Keratinocyte (primary cell): ENCODE measurements around the gene RNF207. TPM values are rescaled to one million over a fixed set of nuclear protein-coding genes. Genes with fewer than 3 reads are reported as not detected.

Source experiments
- DNase-seq: peaks from one replicate; pipeline ENCODE4 v3.0.0-alpha.2; 2011; ENCODE audit warnings: low read depth, missing footprints, low spot score
- FAIRE-seq: peaks from 2 replicates; lab custom pipeline; 2011; peaks lifted over from hg19 to GRCh38; lab: Jason Lieb, UNC
- H2AFZ ChIP-seq: 2 replicates; pipeline ENCODE4 v1.6.0; 2012; ENCODE audit warnings: low read length, control low read depth, inconsistent platforms; ENCODE audit not compliant: control insufficient read depth
- H3K27ac ChIP-seq: 2 replicates; pipeline ENCODE4 v1.5.1; 2011; ENCODE audit warnings: low read length; ENCODE audit not compliant: control insufficient read depth, insufficient read depth
- H3K27me3 ChIP-seq: 3 replicates; pipeline ENCODE4 v1.6.0; 2011; ENCODE audit warnings: low read length; ENCODE audit not compliant: control insufficient read depth, insufficient read depth; ENCODE audit errors: extremely low read depth
- H3K36me3 ChIP-seq, 2 experiments: 2 replicates in 1 of 2; 3 replicates in 1 of 2; pipeline ENCODE4 v1.5.1; 2011; ENCODE audit warnings: low read length in 2 of 2, mild to moderate bottlenecking in 1 of 2; ENCODE audit not compliant: control insufficient read depth in 2 of 2, insufficient read depth in 2 of 2; ENCODE audit errors: extremely low read depth in 1 of 2
- H3K4me1 ChIP-seq: 3 replicates; pipeline ENCODE4 v1.5.1; 2011; ENCODE audit warnings: low read length; ENCODE audit not compliant: control insufficient read depth, insufficient read depth; ENCODE audit errors: extremely low read depth
- H3K4me2 ChIP-seq: 3 replicates; pipeline ENCODE4 v1.6.0; 2011; ENCODE audit warnings: low read depth, low read length; ENCODE audit not compliant: control insufficient read depth, insufficient read depth; ENCODE audit errors: extremely low read depth
- H3K4me3 ChIP-seq, 3 experiments: fragments of 200-600 bp in 1 of 3; sonication (generic) in 1 of 3; 2 replicates in 2 of 3; 3 replicates in 1 of 3; pipeline ENCODE4 v1.5.1; 2011 to 2016; ENCODE audit warnings: low read length in 3 of 3, mild to moderate bottlenecking in 3 of 3, control low read depth in 2 of 3, inconsistent platforms in 1 of 3, low read depth in 1 of 3, mixed read lengths in 1 of 3, mixed run types in 1 of 3, moderate library complexity in 1 of 3; ENCODE audit not compliant: control insufficient read depth in 2 of 3, insufficient read depth in 2 of 3; ENCODE audit errors: extremely low read depth in 1 of 3
- H3K79me2 ChIP-seq: 2 replicates; pipeline ENCODE4 v1.6.0; 2012; ENCODE audit warnings: low read length; ENCODE audit not compliant: control insufficient read depth, insufficient read depth
- H3K9ac ChIP-seq: 3 replicates; pipeline ENCODE4 v1.6.0; 2011; ENCODE audit warnings: low read length; ENCODE audit not compliant: control insufficient read depth, insufficient read depth; ENCODE audit errors: extremely low read depth
- H3K9me1 ChIP-seq: 3 replicates; pipeline ENCODE4 v1.6.0; 2011; ENCODE audit warnings: low read length; ENCODE audit not compliant: control insufficient read depth, insufficient read depth; ENCODE audit errors: extremely low read depth
- H3K9me3 ChIP-seq: 2 replicates; pipeline ENCODE4 v1.5.1; 2012; ENCODE audit warnings: low read depth, low read length; ENCODE audit not compliant: control insufficient read depth
- H4K20me1 ChIP-seq: 3 replicates; pipeline ENCODE4 v1.6.0; 2011; ENCODE audit warnings: low read length; ENCODE audit not compliant: control insufficient read depth, insufficient read depth; ENCODE audit errors: extremely low read depth
- CTCF ChIP-seq, 3 experiments: IDR thresholded peaks in 1 of 3; conservative IDR thresholded peaks in 1 of 3; optimal IDR thresholded peaks in 1 of 3; 2 replicates in 2 of 3; 3 replicates in 1 of 3; pipeline versions ENCODE3 to v1.5.1; 2011; ENCODE audit warnings: low read length in 3 of 3, mild to moderate bottlenecking in 3 of 3, moderate library complexity in 2 of 3, control low read depth in 1 of 3, inconsistent platforms in 1 of 3; ENCODE audit not compliant: insufficient read depth in 2 of 3; ENCODE audit errors: extremely low read depth in 1 of 3
- EZH2 ChIP-seq: IDR thresholded peaks from one replicate; pipeline ENCODE4 v1.6.1; 2012; ENCODE audit warnings: inconsistent platforms, mild to moderate bottlenecking, low read length, moderate library complexity
- dilution Hi-C: fragments of 300-500 bp; cut with MboI; formaldehyde crosslinking; loops from one replicate; pipeline ENCODE4 v1.7.0; 2020; ENCODE audit warnings: low sequenced_read_pairs; ENCODE audit not compliant: extremely low pct_ligation_motif_present
- polyA plus RNA-seq, 5 experiments: library from polyadenylated mRNA; depleted of rRNA in 3 of 5; stranded (reverse) in 3 of 5; stranded (forward) in 1 of 5; unstranded in 1 of 5; fragments of >200 nt; gene quantifications; 1 replicate in 1 of 5; 2 replicates in 3 of 5; 3 replicates in 1 of 5; pipeline versions ENCODE4 v1.2.1 to v1.2.3, GENCODE V29; 2011 to 2012; ENCODE audit warnings: missing spikeins in 2 of 5, low read depth in 1 of 5, low replicate concordance in 1 of 5

Gene RNF207
- polyA plus RNA-seq, 1 donor (not counting 4 experiments of a cell fraction or from before 2014, with no cell fraction given), result 6.1 TPM

- Histone ChIP-seq H3K9me1 (peaks cover 3% of the 10 kb centered on the region), H3K9me3 (no peaks in the 10 kb centered on the region), H3K27me3 (no peaks in the 10 kb centered on the region), H3K4me2 (no peak overlapping the region), H4K20me1 (no peaks in the 10 kb centered on the region), H3K4me3 (no peak overlapping the region), H3K79me2 (no peaks in the 10 kb centered on the region), H3K9ac (no peak overlapping the region), H3K4me1 (peaks cover 15% of the 10 kb centered on the region), H3K27ac (no peak overlapping the region), H2AFZ (no peak overlapping the region), H3K36me3 (peaks cover 6% of the 10 kb centered on the region in 2 experiments)
- DNase-seq (no peak), FAIRE-seq (no peak)
- TF ChIP-seq EZH2 (no peak), CTCF (optimal IDR thresholded peaks at IDR 0.05 in 1 of 3, IDR thresholded peaks at IDR 0.05 in 1 of 3, conservative IDR thresholded peaks at IDR 0.05 in 1 of 3; ENCODE audit: extremely low read depth in 1 of 3, insufficient read depth in 2 of 3, low read length in 3 of 3) (no peak)
- dilution Hi-C loops, result no loop called here
These were observed 48.8 kb downstream of the RNF207 start for GRCh38 chr1:6254691-6255090.

- no peaks in the 10 kb centered on the region for H3K9me3 ChIP-seq
- peaks cover 3% of the 10 kb centered on the region for H3K9me1 ChIP-seq
- DNase-seq (no peak), FAIRE-seq (no peak)
- dilution Hi-C loops, result no loop called here
- H3K9ac ChIP-seq, result no peak overlapping the region
- no peaks in the 10 kb centered on the region for H3K27me3 ChIP-seq
- no peak overlapping the region for H2AFZ ChIP-seq
- H3K4me2 ChIP-seq, result no peak overlapping the region
- peaks cover 6% of the 10 kb centered on the region in 2 experiments for H3K36me3 ChIP-seq
- H3K79me2 ChIP-seq, result no peaks in the 10 kb centered on the region
- no peak overlapping the region for H3K4me3 ChIP-seq
- H3K4me1 ChIP-seq, result peaks cover 17% of the 10 kb centered on the region
- TF ChIP-seq CTCF (optimal IDR thresholded peaks at IDR 0.05 in 1 of 3, IDR thresholded peaks at IDR 0.05 in 1 of 3, conservative IDR thresholded peaks at IDR 0.05 in 1 of 3; ENCODE audit: extremely low read depth in 1 of 3, insufficient read depth in 2 of 3, low read length in 3 of 3) (no peak), EZH2 (no peak)
- H3K27ac ChIP-seq, result no peak overlapping the region
- H4K20me1 ChIP-seq, result no peaks in the 10 kb centered on the region
These were observed 50.7 kb downstream of the RNF207 start for GRCh38 chr1:6256645-6257044.
